Chondrocyte (in vitro differentiated cells): Measurements from ENCODE around the gene GNGT1. TPM values are rescaled to one million over a fixed set of nuclear protein-coding genes. Genes with fewer than 3 reads are reported as not detected.
"Not testable (repeated sequence)": the region's sequence is repeated elsewhere in the genome, so short reads cannot be mapped to it uniquely, and the experiment has no call there.

Experiments used
- DNase-seq: peaks from one replicate; pipeline ENCODE4 v3.0.0; 2021; ENCODE audit warnings: mixed read lengths, low spot score
- H3K27ac Mint-ChIP-seq: one replicate; pipeline ENCODE4 v1.8.0; 2021; ENCODE audit warnings: mild to moderate bottlenecking, moderate library complexity, mixed read lengths; ENCODE audit not compliant: unreplicated experiment
- H3K27me3 Mint-ChIP-seq: 2 replicates; pipeline ENCODE4 v1.8.0; 2021; ENCODE audit warnings: low read depth, mixed read lengths
- H3K36me3 Mint-ChIP-seq: 2 replicates; pipeline ENCODE4 v1.8.0; 2021; ENCODE audit warnings: low read depth, mixed read lengths
- H3K4me1 Mint-ChIP-seq: 2 replicates; pipeline ENCODE4 v1.8.0; 2021; ENCODE audit warnings: low read depth, mild to moderate bottlenecking, mixed read lengths
- H3K4me3 Mint-ChIP-seq: one replicate; pipeline ENCODE4 v1.8.0; 2021; ENCODE audit warnings: mild to moderate bottlenecking, moderate library complexity, mixed read lengths; ENCODE audit not compliant: unreplicated experiment
- H3K9me3 Mint-ChIP-seq: 2 replicates; pipeline ENCODE4 v1.8.0; 2021; ENCODE audit warnings: low read depth, mixed read lengths
- total RNA-seq: library from RNA; stranded (reverse); gene quantifications from 3 replicates; pipeline ENCODE4 v1.2.1, GENCODE V29; 2021
- TF ChIP-seq, protein P1 (sequence below): fragments of 200-600 bp; sonication (generic); IDR thresholded peaks from 2 replicates; pipeline ENCODE4 v1.5.0; 2021; ENCODE audit warnings: antibody characterized with exemption, mild to moderate bottlenecking, moderate library complexity

Gene GNGT1
- total RNA-seq, 1 donor from 2014 or later: not detected

- not testable (repeated sequence) for H3K9me3 Mint-ChIP-seq, DNase-seq, H3K27me3 Mint-ChIP-seq, H3K27ac Mint-ChIP-seq, H3K4me3 Mint-ChIP-seq, H3K36me3 Mint-ChIP-seq
- H3K4me1 Mint-ChIP-seq: peaks cover 23% of the 10 kb centered on the region
Measured at GRCh38 chr7:93916315-93916714, 9.9 kb downstream of the GNGT1 start.

- no peak for DNase-seq
- TF ChIP-seq, protein P1, sequence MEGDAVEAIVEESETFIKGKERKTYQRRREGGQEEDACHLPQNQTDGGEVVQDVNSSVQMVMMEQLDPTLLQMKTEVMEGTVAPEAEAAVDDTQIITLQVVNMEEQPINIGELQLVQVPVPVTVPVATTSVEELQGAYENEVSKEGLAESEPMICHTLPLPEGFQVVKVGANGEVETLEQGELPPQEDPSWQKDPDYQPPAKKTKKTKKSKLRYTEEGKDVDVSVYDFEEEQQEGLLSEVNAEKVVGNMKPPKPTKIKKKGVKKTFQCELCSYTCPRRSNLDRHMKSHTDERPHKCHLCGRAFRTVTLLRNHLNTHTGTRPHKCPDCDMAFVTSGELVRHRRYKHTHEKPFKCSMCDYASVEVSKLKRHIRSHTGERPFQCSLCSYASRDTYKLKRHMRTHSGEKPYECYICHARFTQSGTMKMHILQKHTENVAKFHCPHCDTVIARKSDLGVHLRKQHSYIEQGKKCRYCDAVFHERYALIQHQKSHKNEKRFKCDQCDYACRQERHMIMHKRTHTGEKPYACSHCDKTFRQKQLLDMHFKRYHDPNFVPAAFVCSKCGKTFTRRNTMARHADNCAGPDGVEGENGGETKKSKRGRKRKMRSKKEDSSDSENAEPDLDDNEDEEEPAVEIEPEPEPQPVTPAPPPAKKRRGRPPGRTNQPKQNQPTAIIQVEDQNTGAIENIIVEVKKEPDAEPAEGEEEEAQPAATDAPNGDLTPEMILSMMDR: no peak
- Mint-ChIP-seq H3K27me3 (no peaks in the 10 kb centered on the region), H3K36me3 (peaks cover 1% of the 10 kb centered on the region), H3K4me3 (peak overlapping the region; percentile 89), H3K9me3 (no peaks in the 10 kb centered on the region), H3K27ac (peak overlapping the region; percentile 97), H3K4me1 (peaks cover 36% of the 10 kb centered on the region)
Measured at GRCh38 chr7:93920496-93921182, 14.3 kb downstream of the GNGT1 start.

DNA sequence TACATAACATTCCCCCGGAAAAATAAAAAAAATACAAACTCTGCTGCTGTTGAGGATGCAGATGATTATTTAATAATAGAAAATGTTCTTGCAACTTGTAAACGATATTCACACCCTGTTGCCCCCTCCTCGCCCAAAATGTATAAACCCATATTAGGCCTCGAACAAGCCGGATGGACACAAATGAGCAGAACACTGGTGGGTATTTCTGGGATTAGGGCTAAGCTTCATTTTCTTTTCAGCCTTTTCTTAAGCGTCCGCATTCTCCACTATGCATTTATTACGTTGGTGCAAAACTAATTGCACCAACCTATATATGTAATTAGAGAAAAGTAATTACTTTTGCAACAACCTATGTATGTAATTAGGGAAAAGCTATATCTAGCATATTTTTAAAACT is 14.8 kb downstream of the GNGT1 start:
- H3K27ac Mint-ChIP-seq: peak overlapping the region; percentile 97
- H3K36me3 Mint-ChIP-seq: peaks cover 1% of the 10 kb centered on the region
- H3K4me1 Mint-ChIP-seq: peaks cover 36% of the 10 kb centered on the region
- DNase-seq: no peak
- H3K27me3 Mint-ChIP-seq: no peaks in the 10 kb centered on the region
- no peaks in the 10 kb centered on the region for H3K9me3 Mint-ChIP-seq
- H3K4me3 Mint-ChIP-seq: peak overlapping the region; percentile 89
- TF ChIP-seq, protein P1: no peak

GRCh38 chr7:93921607-93922566 is 15.5 kb downstream of the GNGT1 start, which contains the start of gene GNG11:
Gene GNG11 (plus strand): TSS chr7:93921735. CDS start chr7:93922138, 403 bp downstream.
- Mint-ChIP-seq H3K36me3 (peaks cover 7% of the 10 kb centered on the region), H3K4me1 (peaks cover 36% of the 10 kb centered on the region), H3K9me3 (no peaks in the 10 kb centered on the region), H3K27ac (peak within 1 kb of the TSS; percentile 97), H3K27me3 (no peaks in the 10 kb centered on the region), H3K4me3 (peak within 1 kb of the TSS; percentile 89)
- TF ChIP-seq, protein P1: peak; percentile 17
- DNase-seq: peak; percentile 92

DNA sequence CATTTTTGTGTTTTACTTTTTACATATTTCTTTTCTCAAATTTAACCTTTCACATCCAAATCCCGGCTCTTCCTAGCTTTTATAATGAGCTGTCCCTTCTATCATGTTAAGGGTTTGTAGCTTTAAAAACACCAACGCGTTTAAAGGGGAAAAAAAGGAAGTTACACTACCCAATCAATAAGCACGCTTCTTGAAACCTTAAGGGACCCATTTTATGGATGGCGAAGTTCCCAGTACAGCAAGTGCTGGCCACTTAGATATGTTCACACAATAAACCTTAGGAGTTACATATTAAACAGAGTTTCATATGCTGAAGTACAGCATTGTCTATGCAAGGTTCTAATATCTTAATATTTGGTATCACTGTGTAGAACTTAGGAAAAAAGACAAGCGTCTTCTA is 16.9 kb downstream of the GNGT1 start:
- no peaks in the 10 kb centered on the region for H3K27me3 Mint-ChIP-seq
- TF ChIP-seq, protein P1: no peak
- H3K4me1 Mint-ChIP-seq: peaks cover 45% of the 10 kb centered on the region
- peaks cover 8% of the 10 kb centered on the region for H3K36me3 Mint-ChIP-seq
- DNase-seq: no peak
- H3K27ac Mint-ChIP-seq: peak overlapping the region; percentile 97
- peak overlapping the region; percentile 89 for H3K4me3 Mint-ChIP-seq
- H3K9me3 Mint-ChIP-seq: no peaks in the 10 kb centered on the region
